Measurements from ENCODE around the gene DDHD1.

DDHD1 gene

GRCh38 chr14:53027562-53027961 is 125.6 kb downstream of the DDHD1 start:
- H3K4me2 ChIP-seq (ENCODE audit: low read depth, low read length, poor library complexity, severe bottlenecking), result no peak overlapping the region
- no peaks in the 10 kb centered on the region for H3K36me3 ChIP-seq (ENCODE audit: insufficient read depth, low read length)

GRCh38 chr14:53027041-53027440 is 126.1 kb downstream of the DDHD1 start:
- H3K4me1 ChIP-seq (ENCODE audit: insufficient read depth, low read length, poor library complexity, severe bottlenecking), result no peaks in the 10 kb centered on the region
- H3K4me2 ChIP-seq (ENCODE audit: low read depth, low read length, poor library complexity, severe bottlenecking), result no peak overlapping the region
- H3K36me3 ChIP-seq (ENCODE audit: insufficient read depth, low read length), result no peaks in the 10 kb centered on the region
- H4K20me1 ChIP-seq (ENCODE audit: insufficient read depth, low read length, poor library complexity, severe bottlenecking), result no peaks in the 10 kb centered on the region
- no peaks in the 10 kb centered on the region for H3F3A ChIP-seq (ENCODE audit: low read depth)
- no peaks in the 10 kb centered on the region for H3K79me2 ChIP-seq (ENCODE audit: insufficient read depth, low read length)
- TF ChIP-seq EZH2phosphoT487 (IDR thresholded peaks at IDR 0.05; ENCODE audit: borderline replicate concordance) (no peak), CTCF (conservative IDR thresholded peaks at IDR 0.05; ENCODE audit: low read length) (no peak)
- H3K4me3 ChIP-seq (ENCODE audit: low read length, poor library complexity, severe bottlenecking), result no peak overlapping the region
- no peaks in the 10 kb centered on the region for H3K9me2 ChIP-seq (replicated peaks; ENCODE audit: low read depth, low read length)
- no peak overlapping the region for H3K9ac ChIP-seq (ENCODE audit: low read depth, low read length, poor library complexity, severe bottlenecking)
- no peaks in the 10 kb centered on the region for H3K27me3 ChIP-seq (ENCODE audit: insufficient read depth, low read length, poor library complexity, severe bottlenecking)
- H2AFZ ChIP-seq (ENCODE audit: low read length), result no peak overlapping the region
- H3K9me3 ChIP-seq (ENCODE audit: insufficient read depth, low read depth, low read length), result no peaks in the 10 kb centered on the region

More at GRCh38 chr14:53027562-53027961, 125.6 kb downstream of the DDHD1 start:
- no peaks in the 10 kb centered on the region for H3K4me1 ChIP-seq (ENCODE audit: insufficient read depth, low read length, poor library complexity, severe bottlenecking)
- H3K9ac ChIP-seq (ENCODE audit: low read depth, low read length, poor library complexity, severe bottlenecking), result no peak overlapping the region
- TF ChIP-seq CTCF (conservative IDR thresholded peaks at IDR 0.05; ENCODE audit: low read length), result no peak
- TF ChIP-seq EZH2phosphoT487 (IDR thresholded peaks at IDR 0.05; ENCODE audit: borderline replicate concordance), result no peak
- H4K20me1 ChIP-seq (ENCODE audit: insufficient read depth, low read length, poor library complexity, severe bottlenecking), result no peaks in the 10 kb centered on the region
- H3K9me3 ChIP-seq (ENCODE audit: insufficient read depth, low read depth, low read length), result no peaks in the 10 kb centered on the region
- H3K27me3 ChIP-seq (ENCODE audit: insufficient read depth, low read length, poor library complexity, severe bottlenecking), result no peaks in the 10 kb centered on the region
- no peak overlapping the region for H3K4me3 ChIP-seq (ENCODE audit: low read length, poor library complexity, severe bottlenecking)
- H2AFZ ChIP-seq (ENCODE audit: low read length), result no peak overlapping the region
- H3K79me2 ChIP-seq (ENCODE audit: insufficient read depth, low read length), result no peaks in the 10 kb centered on the region
- no peaks in the 10 kb centered on the region for H3F3A ChIP-seq (ENCODE audit: low read depth)
- no peaks in the 10 kb centered on the region for H3K9me2 ChIP-seq (replicated peaks; ENCODE audit: low read depth, low read length)

- no peaks in the 10 kb centered on the region for H3K4me1 ChIP-seq (ENCODE audit: insufficient read depth, low read length, poor library complexity, severe bottlenecking)
- no peaks in the 10 kb centered on the region for H3K27me3 ChIP-seq (ENCODE audit: insufficient read depth, low read length, poor library complexity, severe bottlenecking)
- no peaks in the 10 kb centered on the region for H3K79me2 ChIP-seq (ENCODE audit: insufficient read depth, low read length)
- no peaks in the 10 kb centered on the region for H4K20me1 ChIP-seq (ENCODE audit: insufficient read depth, low read length, poor library complexity, severe bottlenecking)
- H3K4me2 ChIP-seq (ENCODE audit: low read depth, low read length, poor library complexity, severe bottlenecking), result no peak overlapping the region
- TF ChIP-seq CTCF (conservative IDR thresholded peaks at IDR 0.05; ENCODE audit: low read length) (no peak), EZH2phosphoT487 (IDR thresholded peaks at IDR 0.05; ENCODE audit: borderline replicate concordance) (no peak)
- no peaks in the 10 kb centered on the region for H3K9me2 ChIP-seq (replicated peaks; ENCODE audit: low read depth, low read length)
- no peak overlapping the region for H3K9ac ChIP-seq (ENCODE audit: low read depth, low read length, poor library complexity, severe bottlenecking)
- no peak overlapping the region for H3K4me3 ChIP-seq (ENCODE audit: low read length, poor library complexity, severe bottlenecking)
- no peaks in the 10 kb centered on the region for H3K9me3 ChIP-seq (ENCODE audit: insufficient read depth, low read depth, low read length)
- H2AFZ ChIP-seq (ENCODE audit: low read length), result no peak overlapping the region
- no peaks in the 10 kb centered on the region for H3F3A ChIP-seq (ENCODE audit: low read depth)
- H3K36me3 ChIP-seq (ENCODE audit: insufficient read depth, low read length), result no peaks in the 10 kb centered on the region
Observed at GRCh38 chr14:53023325-53023724, 129.8 kb downstream of the DDHD1 start.
